PFSK-1 (cell line): ENCODE measurements around the gene RNF126. TPM values are rescaled to one million over a fixed set of nuclear protein-coding genes. Genes with fewer than 3 reads are reported as not detected.

Source experiments
- FOXP2 ChIP-seq: optimal IDR thresholded peaks from 2 replicates; pipeline ENCODE3; 2011; ENCODE audit warnings: borderline replicate concordance, control low read depth, inconsistent platforms; ENCODE audit not compliant: insufficient read depth; ENCODE audit errors: extremely low read length, extremely low read depth
- POLR2AphosphoS5 ChIP-seq: IDR thresholded peaks from 2 replicates; pipeline ENCODE4 v1.6.1; 2012; ENCODE audit warnings: low read depth, mild to moderate bottlenecking, control low read depth, low read length, moderate library complexity
- REST ChIP-seq, 2 experiments: IDR thresholded peaks; 2 replicates each; pipeline versions ENCODE4 v1.6.1 to v1.8.0; 2011 to 2012; ENCODE audit warnings: low read depth in 2 of 2, low read length in 2 of 2, control low read depth in 1 of 2, inconsistent platforms in 1 of 2, mild to moderate bottlenecking in 1 of 2, moderate library complexity in 1 of 2; ENCODE audit not compliant: insufficient read depth in 1 of 2
- SIN3A ChIP-seq: IDR thresholded peaks from 2 replicates; pipeline ENCODE4 v1.6.1; 2012; ENCODE audit warnings: mild to moderate bottlenecking, low read length, moderate library complexity, borderline replicate concordance; ENCODE audit not compliant: insufficient read depth
- TAF1 ChIP-seq: IDR thresholded peaks from 2 replicates; pipeline ENCODE4 v1.6.1; 2012; ENCODE audit warnings: low read length, control low read depth, borderline replicate concordance; ENCODE audit not compliant: insufficient read depth
- polyA plus RNA-seq: library from polyadenylated mRNA; unstranded; fragments of >200 nt; gene quantifications from one replicate; pipeline ENCODE4 v1.2.1, GENCODE V29; 2012; ENCODE audit warnings: low read depth, missing spikeins; ENCODE audit not compliant: insufficient read length

Gene RNF126
- 151 TPM for polyA plus RNA-seq

GRCh38 chr19:662962-663681 is at the start of gene RNF126:
Gene RNF126, minus strand, starts transcription at chr19:663214. Its CDS starts 93 bp downstream, at chr19:663121.
- no peak for TF ChIP-seq SIN3A
- peak; percentile 73 for TF ChIP-seq FOXP2
- 0 out of 2 replicates have a peak, but pooled peaks have one; percentile 30 for TF ChIP-seq POLR2AphosphoS5
- TF ChIP-seq TAF1 = 0 out of 2 replicates have a peak, but pooled peaks have one; percentile 57
- TF ChIP-seq REST (IDR thresholded peaks at IDR 0.05; ENCODE audit: insufficient read depth in 1 of 2, low read depth in 2 of 2, low read length in 2 of 2) = no peak

- no peak for TF ChIP-seq TAF1
- TF ChIP-seq REST (IDR thresholded peaks at IDR 0.05; ENCODE audit: insufficient read depth in 1 of 2, low read depth in 2 of 2, low read length in 2 of 2) = no peak
- no peak for TF ChIP-seq FOXP2
- no peak for TF ChIP-seq POLR2AphosphoS5
- no peak for TF ChIP-seq SIN3A
Measured at GRCh38 chr19:711254-711653, 48.2 kb upstream of the RNF126 start.

DNA sequence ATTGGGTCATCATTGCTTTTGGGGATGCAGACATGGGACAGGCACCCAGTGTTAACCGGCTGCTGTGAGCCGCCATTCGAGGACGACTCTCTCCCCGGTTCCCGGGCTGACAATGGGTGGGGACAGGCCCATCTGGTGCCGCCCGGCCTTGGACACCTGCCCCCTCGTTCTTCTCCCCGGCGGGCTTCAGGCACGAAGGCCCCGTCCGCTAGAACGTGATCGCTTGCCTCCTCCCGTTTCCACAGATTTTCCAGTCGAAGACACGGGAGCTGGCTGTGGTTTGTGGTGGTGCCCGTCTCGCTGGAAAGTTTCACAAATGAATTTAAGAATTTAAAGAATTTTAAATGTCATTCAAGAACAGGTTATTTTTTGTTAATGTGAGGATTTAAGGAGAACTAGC is 47.8 kb upstream of the RNF126 start:
- TF ChIP-seq POLR2AphosphoS5 (no peak), FOXP2 (no peak), TAF1 (no peak), REST (IDR thresholded peaks at IDR 0.05; ENCODE audit: insufficient read depth in 1 of 2, low read depth in 2 of 2, low read length in 2 of 2) (no peak), SIN3A (no peak)

- TF ChIP-seq SIN3A (no peak), REST (IDR thresholded peaks at IDR 0.05; ENCODE audit: insufficient read depth in 1 of 2, low read depth in 2 of 2, low read length in 2 of 2) (no peak), POLR2AphosphoS5 (no peak), FOXP2 (no peak), TAF1 (no peak)
Measured at GRCh38 chr19:709965-710571, 47.1 kb upstream of the RNF126 start.
